Ovary (tissue), 3 donors: ENCODE measurements around the gene LRP1-AS.

Experiments
- CTCF ChIP-seq, 3 donors: fragments of 450-650 bp in 2 of 3; fragments of 200-600 bp in 1 of 3; IDR thresholded peaks; one replicate each; pipeline versions ENCODE4 v1.5.1 to v1.8.0; 2016 to 2022; ENCODE audit warnings: antibody characterized with exemption in 3 of 3, mild to moderate bottlenecking in 1 of 3
- EP300 ChIP-seq: sonication (generic); formaldehyde crosslinking; IDR thresholded peaks from one replicate; pipeline ENCODE4 v1.6.1; 2017; ENCODE audit warnings: antibody characterized with exemption
- POLR2A ChIP-seq: fragments of 450-650 bp; IDR thresholded peaks from one replicate; pipeline ENCODE4 v1.6.1; 2017; ENCODE audit warnings: antibody characterized with exemption, mild to moderate bottlenecking, moderate library complexity
- donor health status: DM: no; HTN: no; CAD: no.

DNA sequence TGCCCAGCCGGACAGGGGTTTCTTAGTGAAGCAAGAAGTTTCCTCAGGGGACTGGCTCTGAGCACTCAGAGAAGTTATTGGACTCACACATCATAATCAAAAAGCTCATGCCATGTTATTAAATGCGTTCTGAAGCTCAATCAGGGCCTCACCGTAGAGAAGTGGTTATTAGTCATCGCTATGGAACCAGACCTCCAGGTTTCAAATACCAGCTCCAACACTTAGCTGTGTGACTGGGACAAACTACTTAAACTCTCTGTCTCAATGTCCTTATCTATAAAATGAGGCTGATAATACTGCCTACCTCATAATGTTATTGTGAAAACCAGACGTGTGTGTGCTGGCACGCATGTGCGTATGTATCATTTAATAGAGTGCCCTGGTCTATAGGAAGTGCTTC lies 43.6 kb downstream of the LRP1-AS start:
- TF ChIP-seq CTCF (IDR thresholded peaks at IDR 0.05) (no peak), POLR2A (no peak), EP300 (no peak)
